Measurements from ENCODE around the gene HIBCH. TPM values are rescaled to one million over a fixed set of nuclear protein-coding genes. Genes with fewer than 3 reads are reported as not detected.

Gene HIBCH
- total and polyA plus RNA-seq, 2 of the 13 experiments (the other 11 are each of a cell fraction or from before 2014, with no cell fraction given): 18.8 to 49.5 TPM

- TF ChIP-seq, protein P1, sequence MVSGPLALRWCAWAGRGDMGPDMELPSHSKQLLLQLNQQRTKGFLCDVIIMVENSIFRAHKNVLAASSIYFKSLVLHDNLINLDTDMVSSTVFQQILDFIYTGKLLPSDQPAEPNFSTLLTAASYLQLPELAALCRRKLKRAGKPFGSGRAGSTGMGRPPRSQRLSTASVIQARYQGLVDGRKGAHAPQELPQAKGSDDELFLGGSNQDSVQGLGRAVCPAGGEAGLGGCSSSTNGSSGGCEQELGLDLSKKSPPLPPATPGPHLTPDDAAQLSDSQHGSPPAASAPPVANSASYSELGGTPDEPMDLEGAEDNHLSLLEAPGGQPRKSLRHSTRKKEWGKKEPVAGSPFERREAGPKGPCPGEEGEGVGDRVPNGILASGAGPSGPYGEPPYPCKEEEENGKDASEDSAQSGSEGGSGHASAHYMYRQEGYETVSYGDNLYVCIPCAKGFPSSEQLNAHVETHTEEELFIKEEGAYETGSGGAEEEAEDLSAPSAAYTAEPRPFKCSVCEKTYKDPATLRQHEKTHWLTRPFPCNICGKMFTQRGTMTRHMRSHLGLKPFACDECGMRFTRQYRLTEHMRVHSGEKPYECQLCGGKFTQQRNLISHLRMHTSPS (CRISPR knock-in tag; IDR thresholded peaks at IDR 0.05; ENCODE audit: low read depth): no peak
Observed at GRCh38 chr2:190315273-190315672, 4.4 kb downstream of the HIBCH start (continued).

DNA sequence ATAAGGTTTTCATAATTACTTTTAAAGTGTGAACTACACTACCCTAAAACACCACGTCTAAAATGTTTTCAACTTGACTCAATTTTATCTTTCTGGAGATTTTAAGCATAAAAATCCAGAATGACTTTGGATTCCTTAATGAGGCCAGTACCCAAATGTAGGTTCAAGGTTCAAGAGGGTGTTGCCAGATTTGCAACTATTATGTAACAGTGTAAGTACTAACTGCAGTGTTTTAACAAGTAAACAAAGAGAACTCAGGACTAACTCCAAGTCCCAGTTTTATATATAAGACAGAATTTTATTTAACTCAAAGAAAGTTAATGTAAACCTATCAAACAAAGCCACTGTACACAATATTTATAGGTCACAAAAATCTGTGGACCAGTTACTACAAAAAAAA lies 5.7 kb downstream of the HIBCH start:
- no peak for FAIRE-seq
- ATAC-seq: no peak
- peaks cover 1 to 18% of the 10 kb centered on the region in 2 experiments; a peak in 3 of 5 replicates for H3K36me3 ChIP-seq (replicated peaks in 1 of 2; ENCODE audit: control insufficient read depth in 1 of 2, insufficient read depth in 2 of 2, low read length in 2 of 2)
- in situ Hi-C loops (cut with HindIII; ENCODE audit: extremely low pct_ligation_motif_present, low pct_unique_long_range_greater_than_20kb) (no loop called here), intact Hi-C loops (cut with micrococcal nuclease; ENCODE audit: unreplicated experiment) (loop anchor here (1.0 to 10.0 kb wide), 3 partner anchors 129 to 549 kb away; partner anchors contain the start of gene OSGEPL1)
- peaks cover 56% of the 10 kb centered on the region for H3K4me1 ChIP-seq (ENCODE audit: insufficient read depth, low read length)
- no peak overlapping the region for H3K4me3 ChIP-seq (replicated peaks in 1 of 3; ENCODE audit: insufficient read depth in 1 of 3, low read depth in 2 of 3, low read length in 3 of 3)
- no peak overlapping the region for H3K9ac ChIP-seq (ENCODE audit: insufficient read depth, low read depth, low read length)
- H3K4me2 ChIP-seq (ENCODE audit: low read depth, low read length): no peak overlapping the region
- no peaks in the 10 kb centered on the region for H3K9me3 ChIP-seq (ENCODE audit: low read length)
- no peak overlapping the region for H2AFZ ChIP-seq (ENCODE audit: low read length)
- no TSS peak for BruUV-seq (replicated peaks)
- peaks cover 41% of the 10 kb centered on the region for H3K79me2 ChIP-seq (ENCODE audit: insufficient read depth, low read length)
- 96% methylated on average over 1 of the region's 1 CpG for WGBS (ENCODE audit: low lambda C conversion rate)
- H3K27me3 ChIP-seq (ENCODE audit: control insufficient read depth in 1 of 2, insufficient read depth in 2 of 2, low read length in 2 of 2): no peaks in the 10 kb centered on the region; a peak in 1 of 5 replicates
- ChIA-PET CTCF (ENCODE audit: low intra/inter-chr PET ratio, low total read pairs) (interaction anchor here (2.3 kb wide), 1 partner anchor 225 kb away, joined by 17 read pairs; no protein-coding TSS in a partner anchor), POLR2A (interaction anchor here (0.6 to 0.7 kb wide), 2 partner anchors 645 to 707 kb away, joined by 3 read pairs; no protein-coding TSS in a partner anchor)
- DNase-seq (ENCODE audit: low spot score): no peak
- H4K20me1 ChIP-seq (ENCODE audit: insufficient read depth, low read length): no peaks in the 10 kb centered on the region
- no peak overlapping the region for H3K27ac ChIP-seq (ENCODE audit: extremely low read length, insufficient read depth, low read length)
- TF ChIP-seq, protein P2, sequence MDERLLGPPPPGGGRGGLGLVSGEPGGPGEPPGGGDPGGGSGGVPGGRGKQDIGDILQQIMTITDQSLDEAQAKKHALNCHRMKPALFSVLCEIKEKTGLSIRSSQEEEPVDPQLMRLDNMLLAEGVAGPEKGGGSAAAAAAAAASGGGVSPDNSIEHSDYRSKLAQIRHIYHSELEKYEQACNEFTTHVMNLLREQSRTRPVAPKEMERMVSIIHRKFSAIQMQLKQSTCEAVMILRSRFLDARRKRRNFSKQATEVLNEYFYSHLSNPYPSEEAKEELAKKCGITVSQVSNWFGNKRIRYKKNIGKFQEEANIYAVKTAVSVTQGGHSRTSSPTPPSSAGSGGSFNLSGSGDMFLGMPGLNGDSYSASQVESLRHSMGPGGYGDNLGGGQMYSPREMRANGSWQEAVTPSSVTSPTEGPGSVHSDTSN (CRISPR knock-in tag; IDR thresholded peaks at IDR 0.05): no peak
- TF ChIP-seq ZNF816 (CRISPR knock-in tag; IDR thresholded peaks at IDR 0.05; ENCODE audit: borderline replicate concordance): no peak
- no peak for TF ChIP-seq KDM4B (CRISPR knock-in tag; IDR thresholded peaks at IDR 0.05)
- no peak for TF ChIP-seq CHD2 (IDR thresholded peaks at IDR 0.05; ENCODE audit: low read depth, low read length)
- TF ChIP-seq ZNF44 (CRISPR knock-in tag; IDR thresholded peaks at IDR 0.05): no peak
- TF ChIP-seq TOPORS (CRISPR knock-in tag; IDR thresholded peaks at IDR 0.05): no peak
- no peak for TF ChIP-seq HMGXB3 (CRISPR knock-in tag; IDR thresholded peaks at IDR 0.05; ENCODE audit: borderline replicate concordance)
- TF ChIP-seq U2AF1 (optimal IDR thresholded peaks at IDR 0.05; ENCODE audit: low read depth, low read length): no peak
- no peak for TF ChIP-seq ZNF644 (CRISPR knock-in tag; IDR thresholded peaks at IDR 0.05; ENCODE audit: low read depth)
- TF ChIP-seq GLMP (CRISPR knock-in tag; IDR thresholded peaks at IDR 0.05; ENCODE audit: borderline replicate concordance): no peak
- TF ChIP-seq NRL (CRISPR knock-in tag; IDR thresholded peaks at IDR 0.05; ENCODE audit: borderline replicate concordance): no peak
- TF ChIP-seq CEBPG (CRISPR knock-in tag; IDR thresholded peaks at IDR 0.05): peak; percentile 30; the same call in 1 of the 2 replicates
- TF ChIP-seq CREBL2 (CRISPR knock-in tag; IDR thresholded peaks at IDR 0.05; ENCODE audit: borderline replicate concordance): no peak
- no peak for TF ChIP-seq TBP (CRISPR knock-in tag; IDR thresholded peaks at IDR 0.05)
